ENCODE data around the gene TAF9.

Gene TAF9

DNA sequence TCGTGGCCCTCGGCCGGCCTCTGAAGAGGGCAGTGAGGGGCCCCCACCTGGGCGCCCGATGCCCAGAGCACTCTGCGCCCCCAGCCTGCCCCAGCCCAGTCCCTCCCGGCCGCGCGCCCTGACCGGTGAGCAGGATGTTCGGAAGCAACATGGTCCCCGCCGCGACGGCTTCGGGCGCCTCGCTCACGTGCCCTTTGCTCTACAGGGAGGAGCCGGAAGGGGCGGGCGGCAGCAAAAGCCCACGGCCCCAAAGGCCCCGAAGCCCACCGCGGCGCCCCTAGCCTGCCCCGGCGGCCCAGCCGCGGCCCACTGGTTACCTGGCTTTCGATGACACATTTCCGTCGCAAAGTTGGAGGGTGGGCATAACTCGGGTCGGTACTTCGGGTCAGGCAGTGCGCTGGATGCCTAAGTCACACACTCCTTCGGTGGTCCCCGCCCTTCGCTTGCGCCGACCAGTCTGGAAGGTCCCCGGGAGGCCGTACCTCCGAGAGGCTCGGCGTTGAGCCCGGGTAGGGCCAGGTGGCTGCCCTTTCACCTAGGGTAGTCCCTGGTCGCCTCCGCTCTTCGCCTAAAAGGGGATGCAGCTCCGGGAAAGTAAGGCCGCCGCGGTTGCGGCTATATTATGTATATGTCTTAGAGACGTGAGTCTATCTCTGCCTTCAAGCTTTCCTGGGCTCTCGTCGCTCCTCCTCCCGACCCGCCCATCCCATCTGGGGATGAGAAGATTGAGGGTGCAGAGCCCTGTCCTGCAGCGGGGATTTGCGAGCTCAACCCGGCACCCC, at the start of gene TAF9, which contains the start of the genes AK6 and RAD17 (continued):
- TF ChIP-seq, protein P1, sequence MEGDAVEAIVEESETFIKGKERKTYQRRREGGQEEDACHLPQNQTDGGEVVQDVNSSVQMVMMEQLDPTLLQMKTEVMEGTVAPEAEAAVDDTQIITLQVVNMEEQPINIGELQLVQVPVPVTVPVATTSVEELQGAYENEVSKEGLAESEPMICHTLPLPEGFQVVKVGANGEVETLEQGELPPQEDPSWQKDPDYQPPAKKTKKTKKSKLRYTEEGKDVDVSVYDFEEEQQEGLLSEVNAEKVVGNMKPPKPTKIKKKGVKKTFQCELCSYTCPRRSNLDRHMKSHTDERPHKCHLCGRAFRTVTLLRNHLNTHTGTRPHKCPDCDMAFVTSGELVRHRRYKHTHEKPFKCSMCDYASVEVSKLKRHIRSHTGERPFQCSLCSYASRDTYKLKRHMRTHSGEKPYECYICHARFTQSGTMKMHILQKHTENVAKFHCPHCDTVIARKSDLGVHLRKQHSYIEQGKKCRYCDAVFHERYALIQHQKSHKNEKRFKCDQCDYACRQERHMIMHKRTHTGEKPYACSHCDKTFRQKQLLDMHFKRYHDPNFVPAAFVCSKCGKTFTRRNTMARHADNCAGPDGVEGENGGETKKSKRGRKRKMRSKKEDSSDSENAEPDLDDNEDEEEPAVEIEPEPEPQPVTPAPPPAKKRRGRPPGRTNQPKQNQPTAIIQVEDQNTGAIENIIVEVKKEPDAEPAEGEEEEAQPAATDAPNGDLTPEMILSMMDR (tag by site-specific recombination; IDR thresholded peaks at IDR 0.05): peak; percentile 24; the same call in 1 of the 2 replicates
- TF ChIP-seq ZSCAN30 (tag by site-specific recombination; IDR thresholded peaks at IDR 0.05): peak; percentile 52; the same call in 1 of the 2 replicates
- TF ChIP-seq, protein P2, sequence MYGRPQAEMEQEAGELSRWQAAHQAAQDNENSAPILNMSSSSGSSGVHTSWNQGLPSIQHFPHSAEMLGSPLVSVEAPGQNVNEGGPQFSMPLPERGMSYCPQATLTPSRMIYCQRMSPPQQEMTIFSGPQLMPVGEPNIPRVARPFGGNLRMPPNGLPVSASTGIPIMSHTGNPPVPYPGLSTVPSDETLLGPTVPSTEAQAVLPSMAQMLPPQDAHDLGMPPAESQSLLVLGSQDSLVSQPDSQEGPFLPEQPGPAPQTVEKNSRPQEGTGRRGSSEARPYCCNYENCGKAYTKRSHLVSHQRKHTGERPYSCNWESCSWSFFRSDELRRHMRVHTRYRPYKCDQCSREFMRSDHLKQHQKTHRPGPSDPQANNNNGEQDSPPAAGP (tag by site-specific recombination; IDR thresholded peaks at IDR 0.05): peak; percentile 97
- TF ChIP-seq ZNF426 (tag by site-specific recombination; IDR thresholded peaks at IDR 0.05): no peak
- TF ChIP-seq, protein P3, sequence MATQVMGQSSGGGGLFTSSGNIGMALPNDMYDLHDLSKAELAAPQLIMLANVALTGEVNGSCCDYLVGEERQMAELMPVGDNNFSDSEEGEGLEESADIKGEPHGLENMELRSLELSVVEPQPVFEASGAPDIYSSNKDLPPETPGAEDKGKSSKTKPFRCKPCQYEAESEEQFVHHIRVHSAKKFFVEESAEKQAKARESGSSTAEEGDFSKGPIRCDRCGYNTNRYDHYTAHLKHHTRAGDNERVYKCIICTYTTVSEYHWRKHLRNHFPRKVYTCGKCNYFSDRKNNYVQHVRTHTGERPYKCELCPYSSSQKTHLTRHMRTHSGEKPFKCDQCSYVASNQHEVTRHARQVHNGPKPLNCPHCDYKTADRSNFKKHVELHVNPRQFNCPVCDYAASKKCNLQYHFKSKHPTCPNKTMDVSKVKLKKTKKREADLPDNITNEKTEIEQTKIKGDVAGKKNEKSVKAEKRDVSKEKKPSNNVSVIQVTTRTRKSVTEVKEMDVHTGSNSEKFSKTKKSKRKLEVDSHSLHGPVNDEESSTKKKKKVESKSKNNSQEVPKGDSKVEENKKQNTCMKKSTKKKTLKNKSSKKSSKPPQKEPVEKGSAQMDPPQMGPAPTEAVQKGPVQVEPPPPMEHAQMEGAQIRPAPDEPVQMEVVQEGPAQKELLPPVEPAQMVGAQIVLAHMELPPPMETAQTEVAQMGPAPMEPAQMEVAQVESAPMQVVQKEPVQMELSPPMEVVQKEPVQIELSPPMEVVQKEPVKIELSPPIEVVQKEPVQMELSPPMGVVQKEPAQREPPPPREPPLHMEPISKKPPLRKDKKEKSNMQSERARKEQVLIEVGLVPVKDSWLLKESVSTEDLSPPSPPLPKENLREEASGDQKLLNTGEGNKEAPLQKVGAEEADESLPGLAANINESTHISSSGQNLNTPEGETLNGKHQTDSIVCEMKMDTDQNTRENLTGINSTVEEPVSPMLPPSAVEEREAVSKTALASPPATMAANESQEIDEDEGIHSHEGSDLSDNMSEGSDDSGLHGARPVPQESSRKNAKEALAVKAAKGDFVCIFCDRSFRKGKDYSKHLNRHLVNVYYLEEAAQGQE (tag by site-specific recombination; IDR thresholded peaks at IDR 0.05): no peak; the same call in 1 of the 2 replicates
- TF ChIP-seq ZFP37 (tag by site-specific recombination; IDR thresholded peaks at IDR 0.05): no peak
- no peak for TF ChIP-seq ZFP3 (tag by site-specific recombination; IDR thresholded peaks at IDR 0.05; ENCODE audit: low read depth)
- no peak for TF ChIP-seq GFI1B (tag by site-specific recombination; IDR thresholded peaks at IDR 0.05)
- TF ChIP-seq ZNF501 (tag by site-specific recombination; IDR thresholded peaks at IDR 0.05): peak; percentile 90
- TF ChIP-seq ZNF335 (tag by site-specific recombination; conservative IDR thresholded peaks at IDR 0.05): peak; percentile 100
- peak; percentile 21; the same call in 1 of the 2 replicates for TF ChIP-seq ZNF660 (tag by site-specific recombination; IDR thresholded peaks at IDR 0.05)
- no peak for TF ChIP-seq ZNF555 (tag by site-specific recombination; conservative IDR thresholded peaks at IDR 0.05)
- TF ChIP-seq, protein P4, sequence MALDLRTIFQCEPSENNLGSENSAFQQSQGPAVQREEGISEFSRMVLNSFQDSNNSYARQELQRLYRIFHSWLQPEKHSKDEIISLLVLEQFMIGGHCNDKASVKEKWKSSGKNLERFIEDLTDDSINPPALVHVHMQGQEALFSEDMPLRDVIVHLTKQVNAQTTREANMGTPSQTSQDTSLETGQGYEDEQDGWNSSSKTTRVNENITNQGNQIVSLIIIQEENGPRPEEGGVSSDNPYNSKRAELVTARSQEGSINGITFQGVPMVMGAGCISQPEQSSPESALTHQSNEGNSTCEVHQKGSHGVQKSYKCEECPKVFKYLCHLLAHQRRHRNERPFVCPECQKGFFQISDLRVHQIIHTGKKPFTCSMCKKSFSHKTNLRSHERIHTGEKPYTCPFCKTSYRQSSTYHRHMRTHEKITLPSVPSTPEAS (tag by site-specific recombination; IDR thresholded peaks at IDR 0.05): no peak
- no peak for TF ChIP-seq HOXD13 (CRISPR knock-in tag; IDR thresholded peaks at IDR 0.05; ENCODE audit: borderline replicate concordance)
- TF ChIP-seq, protein P5, sequence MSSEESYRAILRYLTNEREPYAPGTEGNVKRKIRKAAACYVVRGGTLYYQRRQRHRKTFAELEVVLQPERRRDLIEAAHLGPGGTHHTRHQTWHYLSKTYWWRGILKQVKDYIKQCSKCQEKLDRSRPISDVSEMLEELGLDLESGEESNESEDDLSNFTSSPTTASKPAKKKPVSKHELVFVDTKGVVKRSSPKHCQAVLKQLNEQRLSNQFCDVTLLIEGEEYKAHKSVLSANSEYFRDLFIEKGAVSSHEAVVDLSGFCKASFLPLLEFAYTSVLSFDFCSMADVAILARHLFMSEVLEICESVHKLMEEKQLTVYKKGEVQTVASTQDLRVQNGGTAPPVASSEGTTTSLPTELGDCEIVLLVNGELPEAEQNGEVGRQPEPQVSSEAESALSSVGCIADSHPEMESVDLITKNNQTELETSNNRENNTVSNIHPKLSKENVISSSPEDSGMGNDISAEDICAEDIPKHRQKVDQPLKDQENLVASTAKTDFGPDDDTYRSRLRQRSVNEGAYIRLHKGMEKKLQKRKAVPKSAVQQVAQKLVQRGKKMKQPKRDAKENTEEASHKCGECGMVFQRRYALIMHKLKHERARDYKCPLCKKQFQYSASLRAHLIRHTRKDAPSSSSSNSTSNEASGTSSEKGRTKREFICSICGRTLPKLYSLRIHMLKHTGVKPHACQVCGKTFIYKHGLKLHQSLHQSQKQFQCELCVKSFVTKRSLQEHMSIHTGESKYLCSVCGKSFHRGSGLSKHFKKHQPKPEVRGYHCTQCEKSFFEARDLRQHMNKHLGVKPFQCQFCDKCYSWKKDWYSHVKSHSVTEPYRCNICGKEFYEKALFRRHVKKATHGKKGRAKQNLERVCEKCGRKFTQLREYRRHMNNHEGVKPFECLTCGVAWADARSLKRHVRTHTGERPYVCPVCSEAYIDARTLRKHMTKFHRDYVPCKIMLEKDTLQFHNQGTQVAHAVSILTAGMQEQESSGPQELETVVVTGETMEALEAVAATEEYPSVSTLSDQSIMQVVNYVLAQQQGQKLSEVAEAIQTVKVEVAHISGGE (tag by site-specific recombination; conservative IDR thresholded peaks at IDR 0.05; ENCODE audit: low read depth): peak; percentile 82
- TF ChIP-seq ZNF510 (tag by site-specific recombination; IDR thresholded peaks at IDR 0.05; ENCODE audit: insufficient replicate concordance): no peak
- TF ChIP-seq, protein P6, sequence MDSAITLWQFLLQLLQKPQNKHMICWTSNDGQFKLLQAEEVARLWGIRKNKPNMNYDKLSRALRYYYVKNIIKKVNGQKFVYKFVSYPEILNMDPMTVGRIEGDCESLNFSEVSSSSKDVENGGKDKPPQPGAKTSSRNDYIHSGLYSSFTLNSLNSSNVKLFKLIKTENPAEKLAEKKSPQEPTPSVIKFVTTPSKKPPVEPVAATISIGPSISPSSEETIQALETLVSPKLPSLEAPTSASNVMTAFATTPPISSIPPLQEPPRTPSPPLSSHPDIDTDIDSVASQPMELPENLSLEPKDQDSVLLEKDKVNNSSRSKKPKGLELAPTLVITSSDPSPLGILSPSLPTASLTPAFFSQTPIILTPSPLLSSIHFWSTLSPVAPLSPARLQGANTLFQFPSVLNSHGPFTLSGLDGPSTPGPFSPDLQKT (IDR thresholded peaks at IDR 0.05; ENCODE audit: borderline replicate concordance, low read depth, low read length): no peak; the same call in 1 of the 2 replicates
- TF ChIP-seq ZNF623 (tag by site-specific recombination; IDR thresholded peaks at IDR 0.05): 0 out of 2 replicates have a peak, but pooled peaks have one; percentile 43
- TF ChIP-seq HOXA7 (CRISPR knock-in tag; IDR thresholded peaks at IDR 0.05; ENCODE audit: borderline replicate concordance): no peak
- peak; percentile 96 for TF ChIP-seq YY2 (tag by site-specific recombination; IDR thresholded peaks at IDR 0.05)
- no peak for TF ChIP-seq ZNF266 (tag by site-specific recombination; IDR thresholded peaks at IDR 0.05; ENCODE audit: low read depth)
- TF ChIP-seq, protein P7, sequence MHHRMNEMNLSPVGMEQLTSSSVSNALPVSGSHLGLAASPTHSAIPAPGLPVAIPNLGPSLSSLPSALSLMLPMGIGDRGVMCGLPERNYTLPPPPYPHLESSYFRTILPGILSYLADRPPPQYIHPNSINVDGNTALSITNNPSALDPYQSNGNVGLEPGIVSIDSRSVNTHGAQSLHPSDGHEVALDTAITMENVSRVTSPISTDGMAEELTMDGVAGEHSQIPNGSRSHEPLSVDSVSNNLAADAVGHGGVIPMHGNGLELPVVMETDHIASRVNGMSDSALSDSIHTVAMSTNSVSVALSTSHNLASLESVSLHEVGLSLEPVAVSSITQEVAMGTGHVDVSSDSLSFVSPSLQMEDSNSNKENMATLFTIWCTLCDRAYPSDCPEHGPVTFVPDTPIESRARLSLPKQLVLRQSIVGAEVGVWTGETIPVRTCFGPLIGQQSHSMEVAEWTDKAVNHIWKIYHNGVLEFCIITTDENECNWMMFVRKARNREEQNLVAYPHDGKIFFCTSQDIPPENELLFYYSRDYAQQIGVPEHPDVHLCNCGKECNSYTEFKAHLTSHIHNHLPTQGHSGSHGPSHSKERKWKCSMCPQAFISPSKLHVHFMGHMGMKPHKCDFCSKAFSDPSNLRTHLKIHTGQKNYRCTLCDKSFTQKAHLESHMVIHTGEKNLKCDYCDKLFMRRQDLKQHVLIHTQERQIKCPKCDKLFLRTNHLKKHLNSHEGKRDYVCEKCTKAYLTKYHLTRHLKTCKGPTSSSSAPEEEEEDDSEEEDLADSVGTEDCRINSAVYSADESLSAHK (tag by site-specific recombination; IDR thresholded peaks at IDR 0.05): no peak
- no peak for TF ChIP-seq ZNF37A (tag by site-specific recombination; IDR thresholded peaks at IDR 0.05)
- TF ChIP-seq ZNF549 (tag by site-specific recombination; IDR thresholded peaks at IDR 0.05): no peak

Measured in HEK293 (cell line).